IPS-11a (cell line): ENCODE measurements around the gene PRKCSH.
"Not testable (repeated sequence)": the region's sequence is repeated elsewhere in the genome, so short reads cannot be mapped to it uniquely, and the experiment has no call there.

Experiments
- H3K4me3 ChIP-seq: one replicate; pipeline ENCODE4 v1.5.1; 2013; ENCODE audit warnings: low read depth, low read length, control low read depth

PRKCSH gene

GRCh38 chr19:11448410-11448809 lies 13.0 kb downstream of the PRKCSH start:
- H3K4me3 ChIP-seq, result no peak overlapping the region

GRCh38 chr19:11448923-11449554 lies 13.6 kb downstream of the PRKCSH start:
- no peak overlapping the region for H3K4me3 ChIP-seq

- no peak overlapping the region for H3K4me3 ChIP-seq
Observed at GRCh38 chr19:11450570-11451326, 15.3 kb downstream of the PRKCSH start.

DNA sequence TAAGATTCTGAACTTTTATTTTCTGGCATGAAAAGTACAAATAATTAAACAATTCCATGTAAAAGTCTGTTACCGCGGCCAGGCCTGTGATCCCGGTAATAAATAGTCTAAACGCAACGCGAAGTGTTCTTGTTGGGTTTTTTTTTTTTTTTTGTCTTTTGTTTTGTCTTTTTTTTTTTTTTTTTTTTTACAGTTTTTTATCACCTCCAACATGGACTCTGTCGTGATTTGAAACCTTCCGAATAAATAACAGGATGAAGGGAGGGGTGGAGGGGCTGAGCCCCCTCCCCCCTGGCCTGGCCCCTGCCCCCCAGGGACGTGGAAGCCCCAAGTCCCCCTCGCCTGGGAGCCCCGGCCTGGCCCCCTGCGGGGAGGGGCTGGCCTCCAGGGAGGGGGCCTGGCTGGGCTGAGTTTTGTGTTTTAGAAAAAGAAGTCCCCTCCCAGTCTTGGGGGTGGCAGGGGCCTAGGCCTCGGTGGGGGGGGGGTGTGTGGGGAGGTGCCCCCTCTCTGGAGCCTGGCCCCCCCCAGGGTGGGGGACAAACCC lies 16.0 kb downstream of the PRKCSH start:
- no peak overlapping the region for H3K4me3 ChIP-seq

- no peak overlapping the region for H3K4me3 ChIP-seq
Observed at GRCh38 chr19:11451871-11452619, 16.6 kb downstream of the PRKCSH start.

DNA sequence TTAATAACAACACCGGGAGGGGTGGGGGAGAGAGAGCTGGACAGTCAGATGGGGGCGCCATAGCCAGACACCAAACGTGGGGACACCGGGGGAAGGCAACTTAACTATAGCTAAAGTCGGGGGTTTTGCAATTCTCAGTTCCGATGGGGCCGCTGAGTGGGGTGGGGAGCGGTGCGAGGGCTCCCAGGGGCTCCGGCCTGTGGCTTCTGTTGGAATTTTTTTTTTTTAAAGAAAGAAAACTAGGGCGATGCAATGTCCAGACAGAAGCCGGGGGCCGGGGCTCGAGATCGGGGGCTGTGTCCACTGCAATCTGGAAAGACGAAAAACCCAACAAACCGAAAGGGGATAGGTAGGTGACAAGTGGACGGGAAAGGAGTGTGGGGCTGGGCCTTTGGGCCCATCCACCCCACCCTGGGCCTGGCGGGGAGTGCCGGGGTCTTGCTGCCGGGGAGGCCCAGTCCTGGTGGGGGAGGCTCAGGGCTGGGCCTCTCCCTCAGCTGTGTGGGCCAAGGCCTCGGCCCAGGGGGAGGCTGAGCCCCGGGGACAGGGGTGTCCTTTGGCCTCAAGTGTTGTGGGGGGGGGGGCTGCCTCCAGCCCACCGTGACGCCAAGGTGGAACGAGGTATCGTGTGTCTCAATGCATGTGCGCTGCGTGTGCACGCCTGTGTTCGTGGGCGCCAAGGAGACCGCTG lies 17.3 kb downstream of the PRKCSH start:
- H3K4me3 ChIP-seq, result no peak overlapping the region

- H3K4me3 ChIP-seq, result no peak overlapping the region
Observed at GRCh38 chr19:11453468-11454341, 18.3 kb downstream of the PRKCSH start.

DNA sequence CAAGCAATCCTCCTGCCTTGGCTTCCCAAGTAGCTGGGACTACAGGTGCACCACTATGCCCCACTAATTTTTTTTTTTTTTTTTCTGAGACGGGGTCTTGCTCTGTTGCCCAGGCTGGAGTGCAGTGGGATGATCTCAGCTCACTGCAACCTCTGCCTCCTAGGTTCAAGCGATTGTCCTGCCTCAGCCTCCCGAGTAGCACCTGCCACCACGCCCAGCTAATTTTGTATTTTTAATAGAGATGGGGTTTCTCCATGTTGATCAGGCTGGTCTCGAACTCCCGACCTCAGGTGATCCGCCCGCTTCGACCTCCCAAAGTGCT lies 19.8 kb downstream of the PRKCSH start:
- H3K4me3 ChIP-seq, result not testable (repeated sequence)

DNA sequence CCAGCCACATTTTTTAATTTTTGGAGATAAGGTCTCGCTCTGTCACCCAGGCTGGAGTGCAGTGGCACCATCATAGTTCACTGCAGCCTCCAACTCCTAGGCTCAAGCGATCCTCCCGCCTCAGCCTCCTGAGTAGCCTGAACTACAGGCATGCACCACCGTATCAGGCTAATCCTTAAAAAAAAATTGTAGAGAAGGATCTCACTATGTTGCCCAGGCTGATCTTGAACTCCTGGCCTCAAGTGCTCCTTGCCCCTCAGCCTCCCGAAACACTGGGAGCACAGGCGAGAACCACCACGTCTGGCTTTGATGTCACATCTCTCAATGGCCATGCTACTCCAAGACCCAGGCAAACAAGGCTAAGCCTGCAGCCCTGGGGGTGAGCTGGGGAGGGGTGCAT lies 21.2 kb downstream of the PRKCSH start:
- H3K4me3 ChIP-seq, result no peak overlapping the region

DNA sequence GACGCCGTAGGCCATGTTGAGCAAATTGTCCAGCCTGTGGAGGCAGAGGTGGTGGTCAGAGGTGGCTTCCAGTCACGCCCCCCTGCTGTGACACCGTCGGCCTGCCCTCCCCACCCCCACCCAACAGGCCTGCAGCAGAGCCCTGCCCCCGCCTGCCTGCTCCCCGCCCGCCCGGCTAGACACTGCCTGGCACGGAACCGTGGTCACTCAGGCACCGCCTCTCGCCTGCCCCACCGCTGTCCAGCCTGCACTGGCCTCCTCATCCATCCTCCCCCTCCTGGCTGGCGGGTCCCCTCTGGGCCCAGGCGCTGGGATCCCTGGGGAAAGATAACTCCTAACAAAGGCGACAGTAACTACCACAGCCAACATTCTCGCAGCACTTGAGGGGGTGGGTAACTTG lies 21.7 kb downstream of the PRKCSH start:
- no peak overlapping the region for H3K4me3 ChIP-seq

DNA sequence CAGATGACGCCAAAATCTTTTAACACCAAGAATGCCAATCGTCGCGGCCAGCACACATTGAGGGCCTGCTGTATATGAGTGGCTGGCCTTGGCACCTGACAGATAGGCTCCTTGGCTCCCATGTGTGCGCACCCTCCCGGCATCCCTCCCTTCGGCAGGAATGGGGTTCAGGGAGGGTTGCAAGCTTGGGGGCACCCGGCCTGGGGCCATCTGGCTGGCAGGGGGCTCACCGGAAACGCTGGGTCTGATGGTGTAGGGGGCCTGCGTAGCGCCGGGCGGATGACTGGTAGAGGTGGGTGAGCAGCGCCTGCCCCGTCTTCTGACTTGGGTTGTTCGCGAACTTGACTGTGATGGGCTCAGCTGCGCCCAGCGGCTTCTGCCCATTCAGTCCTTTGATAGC lies 22.4 kb downstream of the PRKCSH start:
- H3K4me3 ChIP-seq, result no peak overlapping the region

- H3K4me3 ChIP-seq, result no peak overlapping the region
Observed at GRCh38 chr19:11458236-11458900, 22.9 kb downstream of the PRKCSH start.

GRCh38 chr19:11458912-11459311 lies 23.5 kb downstream of the PRKCSH start:
- not testable (repeated sequence) for H3K4me3 ChIP-seq

DNA sequence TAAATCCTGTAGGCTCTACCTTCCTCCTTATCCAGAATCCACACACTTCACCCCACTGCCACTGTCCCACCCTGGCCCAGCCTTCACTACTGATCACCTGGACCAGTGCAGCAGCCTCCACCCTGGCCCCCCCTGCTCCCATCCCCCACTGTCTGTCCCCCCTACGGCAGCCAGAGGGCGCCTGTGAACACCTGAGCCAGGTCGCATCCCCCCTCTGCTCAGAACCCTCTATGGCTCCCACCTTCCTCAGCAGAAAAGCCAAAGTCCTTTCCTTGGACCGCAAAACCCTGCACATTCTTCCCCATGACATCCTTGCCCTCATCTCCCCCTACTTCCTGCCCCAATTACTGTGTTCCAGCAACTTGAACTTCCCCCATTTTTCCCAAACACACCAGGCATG lies 24.8 kb downstream of the PRKCSH start:
- no peak overlapping the region for H3K4me3 ChIP-seq

DNA sequence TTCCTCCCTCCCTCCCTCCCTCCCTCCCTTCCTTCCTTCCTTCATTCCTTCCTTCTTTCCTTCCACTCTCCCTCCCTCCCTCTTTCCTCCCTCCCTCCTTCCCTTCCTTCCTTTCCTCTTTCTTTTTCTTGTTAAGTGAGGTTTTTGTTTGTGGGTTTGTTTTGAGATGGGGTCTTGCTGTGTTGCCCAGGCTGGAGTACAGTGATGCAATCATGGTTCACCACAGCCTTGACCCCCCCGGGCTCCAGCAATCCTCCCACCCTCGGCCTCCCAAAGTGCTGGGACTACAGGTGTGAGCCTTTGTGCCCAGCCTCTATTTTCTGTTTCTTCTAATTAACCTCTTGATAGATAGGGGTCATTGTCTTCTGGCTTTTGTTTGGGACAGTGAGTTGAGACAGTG lies 26.0 kb downstream of the PRKCSH start:
- H3K4me3 ChIP-seq, result no peak overlapping the region

GRCh38 chr19:11463391-11463790 lies 28.0 kb downstream of the PRKCSH start:
- no peak overlapping the region for H3K4me3 ChIP-seq

- H3K4me3 ChIP-seq, result no peak overlapping the region
Observed at GRCh38 chr19:11464333-11465265, 29.2 kb downstream of the PRKCSH start.

- no peak overlapping the region for H3K4me3 ChIP-seq
Observed at GRCh38 chr19:11465600-11465999, 30.2 kb downstream of the PRKCSH start.
